NCI-H187 (cell line): Measurements from ENCODE around the gene DHX57.
"Not testable (repeated sequence)": the region's sequence is repeated elsewhere in the genome, so short reads cannot be mapped to it uniquely, and the experiment has no call there.

Experiments used
- DNase-seq, 2 experiments: peaks; one replicate each; lab custom pipeline; 2025; lab: John Stamatoyannopoulos, UW

Gene DHX57

GRCh38 chr2:38794235-38794946, 81.3 kb downstream of the DHX57 start:
- DNase-seq, result no peak

GRCh38 chr2:38793511-38793910, 82.2 kb downstream of the DHX57 start:
- DNase-seq, result no peak

DNA sequence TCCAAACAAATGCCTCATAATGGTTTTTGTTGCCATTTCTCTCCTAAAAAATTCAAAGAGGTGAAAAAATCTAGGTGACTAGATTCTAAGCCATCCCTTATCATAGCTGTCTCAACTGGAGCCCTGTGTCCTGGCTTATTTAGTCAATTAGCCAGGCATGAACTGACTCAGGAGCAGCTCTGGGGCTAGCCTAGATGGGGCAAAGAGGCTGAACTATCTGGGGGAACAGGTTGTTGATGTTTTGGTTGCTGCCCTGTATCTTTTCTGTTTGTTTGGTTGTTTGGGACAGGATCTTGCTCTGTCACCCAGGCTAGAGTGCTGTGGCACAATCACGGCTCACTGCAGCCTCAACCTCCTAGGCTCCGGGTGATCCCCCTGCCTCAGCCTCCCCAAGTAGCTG, 83.0 kb downstream of the DHX57 start:
- no peak for DNase-seq

DNA sequence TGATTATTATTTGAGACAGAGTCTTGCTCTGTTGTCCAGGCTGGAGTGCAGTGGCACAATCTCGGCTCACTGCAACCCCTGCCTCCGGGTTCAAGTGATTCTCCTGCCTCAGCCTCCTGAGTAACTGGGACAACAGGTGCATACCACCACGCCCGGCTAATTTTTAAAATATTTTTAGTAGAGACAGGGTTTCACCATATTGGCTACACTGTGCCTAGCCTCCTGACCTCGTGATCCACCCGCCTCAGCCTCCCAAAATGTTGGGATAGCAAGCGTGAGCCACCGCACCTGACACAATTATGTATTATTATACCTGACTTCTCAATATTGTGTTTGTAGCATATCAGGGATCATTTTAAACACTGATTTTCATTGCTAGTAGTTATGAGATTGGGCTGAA, 83.4 kb downstream of the DHX57 start:
- not testable (repeated sequence) for DNase-seq

- no peak for DNase-seq
Observed at GRCh38 chr2:38791744-38792143, 84.0 kb downstream of the DHX57 start.

GRCh38 chr2:38789691-38790090, 86.0 kb downstream of the DHX57 start:
- DNase-seq, result no peak

- DNase-seq, result no peak
Observed at GRCh38 chr2:38788306-38788705, 87.4 kb downstream of the DHX57 start.

GRCh38 chr2:38783586-38783985, 92.1 kb downstream of the DHX57 start:
- DNase-seq, result no peak

- DNase-seq, result no peak
Observed at GRCh38 chr2:38778687-38779082, 97.0 kb downstream of the DHX57 start.

DNA sequence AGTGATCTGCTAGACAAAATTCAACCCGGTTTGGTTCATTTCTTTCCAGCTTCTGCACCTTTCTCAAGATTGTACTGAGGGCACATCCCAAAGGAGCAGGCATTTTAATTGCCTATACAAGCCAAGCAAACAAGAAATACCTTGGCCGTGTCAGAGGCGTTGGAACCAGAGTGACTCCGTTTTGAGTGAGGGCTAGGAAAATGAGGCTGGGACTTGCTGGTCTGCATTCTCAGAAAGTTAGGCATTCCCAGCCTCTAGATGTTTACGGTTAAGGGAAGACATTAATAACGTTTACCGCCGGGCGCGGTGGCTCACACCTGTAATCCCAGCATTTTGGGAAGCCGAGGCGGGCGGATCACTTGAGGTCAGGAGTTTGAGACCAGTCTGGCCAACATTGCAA, 99.2 kb downstream of the DHX57 start:
- no peak for DNase-seq

DNA sequence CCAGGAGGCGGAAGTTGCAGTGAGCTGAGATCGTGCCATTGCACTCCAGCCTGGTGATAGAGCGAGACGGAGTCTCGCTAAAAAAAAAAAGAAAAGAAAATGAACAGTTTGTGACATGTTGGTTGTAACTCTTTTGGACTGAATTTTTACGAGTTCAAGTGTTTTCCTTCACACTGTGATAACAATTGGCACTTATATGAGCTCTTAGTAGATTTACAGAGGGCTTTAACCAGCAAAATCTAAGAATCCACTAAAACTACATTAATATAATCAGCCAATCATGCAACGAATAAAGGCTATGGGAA, 99.9 kb downstream of the DHX57 start:
- no peak for DNase-seq

DNA sequence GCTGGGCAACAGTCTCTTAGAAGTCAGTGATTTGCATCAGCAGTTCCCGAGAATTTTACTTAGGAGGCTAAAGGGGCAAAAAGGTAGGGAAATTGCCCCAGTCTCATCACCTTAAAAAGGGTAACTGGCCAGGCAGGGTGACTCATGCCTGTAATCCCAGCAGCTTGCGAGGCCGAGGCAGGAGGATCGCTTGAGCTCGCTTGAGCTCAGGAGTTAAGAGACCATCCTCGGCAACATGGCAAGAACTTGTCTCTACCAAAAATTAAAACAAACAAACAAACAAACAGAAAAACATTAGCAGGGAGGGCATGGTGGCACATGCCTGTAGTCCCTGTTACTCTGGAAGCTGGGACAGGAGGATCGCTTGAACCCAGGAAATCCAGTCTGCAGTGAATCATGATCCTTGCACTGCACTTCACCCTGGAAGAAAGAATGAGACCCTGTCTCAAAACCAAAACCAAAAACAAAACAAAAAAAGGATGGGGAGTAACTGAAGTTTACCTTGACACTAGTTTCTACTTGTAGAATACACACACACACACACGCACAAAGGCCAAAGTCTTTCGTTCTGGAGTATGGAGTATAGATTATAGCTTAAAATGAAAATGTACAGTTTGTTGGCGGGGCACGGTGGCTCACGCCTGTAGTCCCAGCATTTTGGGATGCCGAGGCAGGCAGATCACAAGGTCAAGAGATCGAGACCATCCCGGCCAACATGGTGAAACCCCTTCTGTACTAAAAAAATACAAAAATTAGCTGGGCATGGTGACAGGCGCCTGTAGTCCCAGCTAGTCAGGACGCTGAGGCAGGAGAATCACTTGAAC, 100.4 kb downstream of the DHX57 start:
- DNase-seq, result no peak

GRCh38 chr2:38771632-38772031, 104.1 kb downstream of the DHX57 start:
- DNase-seq, result no peak

DNA sequence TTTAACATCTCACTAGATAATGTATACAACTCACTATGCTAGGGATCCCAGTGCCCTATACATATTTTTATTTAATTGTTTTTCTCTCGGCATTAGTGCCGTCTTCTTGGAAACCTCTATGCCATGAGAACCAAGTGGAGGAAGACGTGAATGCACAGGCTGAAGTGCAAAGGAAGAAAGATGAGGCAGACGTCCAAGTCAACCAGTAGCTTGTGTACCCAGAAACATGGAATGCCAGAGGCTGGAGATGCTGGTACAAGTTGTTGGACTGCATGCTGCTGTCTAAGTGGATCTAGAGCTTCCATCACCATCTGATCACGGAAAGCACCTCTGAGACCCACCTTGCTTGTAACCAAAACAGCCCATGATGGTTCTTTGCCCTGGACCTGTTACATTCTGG, 110.2 kb downstream of the DHX57 start:
- no peak for DNase-seq

- DNase-seq, result no peak
Observed at GRCh38 chr2:38765149-38765548, 110.6 kb downstream of the DHX57 start.

GRCh38 chr2:38763728-38764127, 112.0 kb downstream of the DHX57 start:
- DNase-seq, result no peak

DNA sequence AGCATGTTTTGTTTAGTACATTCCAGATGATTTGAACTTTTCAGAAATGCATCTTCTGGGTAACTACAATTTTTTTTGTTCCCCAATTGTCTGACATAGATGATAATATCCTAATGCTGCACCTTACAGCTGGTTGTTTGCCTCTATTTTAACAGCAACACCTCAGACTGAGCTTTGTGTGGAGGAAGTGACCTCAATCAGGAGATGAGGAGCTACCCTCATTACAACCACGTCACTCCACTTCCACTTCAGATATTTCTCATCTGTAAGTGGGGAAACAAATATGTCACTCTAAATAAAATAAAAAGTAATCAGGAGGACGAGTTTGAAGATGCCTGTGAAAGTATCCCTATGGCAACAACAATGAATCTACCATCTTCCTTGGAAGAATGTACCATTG, 112.5 kb downstream of the DHX57 start:
- DNase-seq, result no peak

GRCh38 chr2:38755891-38756290, 119.8 kb downstream of the DHX57 start:
- not testable (repeated sequence) for DNase-seq

- DNase-seq, result no peak
Observed at GRCh38 chr2:38754506-38754905, 121.2 kb downstream of the DHX57 start.

DNA sequence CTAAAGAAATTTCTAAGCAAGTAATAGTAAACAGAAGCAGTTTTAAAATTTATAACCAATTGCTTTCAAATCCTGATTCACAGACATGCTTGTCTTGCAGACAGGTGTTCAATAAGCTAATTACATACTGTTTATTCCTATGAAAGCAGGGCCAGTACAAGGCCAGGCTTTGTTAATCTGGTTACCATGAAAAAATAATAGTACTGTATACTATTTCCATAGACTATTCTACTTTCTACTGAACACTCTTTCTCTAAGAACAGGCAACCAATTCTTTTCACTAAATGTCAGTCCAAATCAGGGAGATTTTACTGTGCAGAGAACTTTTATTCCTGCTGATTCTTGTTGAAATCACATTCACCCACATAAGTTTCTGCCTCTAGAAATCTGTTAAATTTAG, 121.7 kb downstream of the DHX57 start:
- DNase-seq, result no peak

DNA sequence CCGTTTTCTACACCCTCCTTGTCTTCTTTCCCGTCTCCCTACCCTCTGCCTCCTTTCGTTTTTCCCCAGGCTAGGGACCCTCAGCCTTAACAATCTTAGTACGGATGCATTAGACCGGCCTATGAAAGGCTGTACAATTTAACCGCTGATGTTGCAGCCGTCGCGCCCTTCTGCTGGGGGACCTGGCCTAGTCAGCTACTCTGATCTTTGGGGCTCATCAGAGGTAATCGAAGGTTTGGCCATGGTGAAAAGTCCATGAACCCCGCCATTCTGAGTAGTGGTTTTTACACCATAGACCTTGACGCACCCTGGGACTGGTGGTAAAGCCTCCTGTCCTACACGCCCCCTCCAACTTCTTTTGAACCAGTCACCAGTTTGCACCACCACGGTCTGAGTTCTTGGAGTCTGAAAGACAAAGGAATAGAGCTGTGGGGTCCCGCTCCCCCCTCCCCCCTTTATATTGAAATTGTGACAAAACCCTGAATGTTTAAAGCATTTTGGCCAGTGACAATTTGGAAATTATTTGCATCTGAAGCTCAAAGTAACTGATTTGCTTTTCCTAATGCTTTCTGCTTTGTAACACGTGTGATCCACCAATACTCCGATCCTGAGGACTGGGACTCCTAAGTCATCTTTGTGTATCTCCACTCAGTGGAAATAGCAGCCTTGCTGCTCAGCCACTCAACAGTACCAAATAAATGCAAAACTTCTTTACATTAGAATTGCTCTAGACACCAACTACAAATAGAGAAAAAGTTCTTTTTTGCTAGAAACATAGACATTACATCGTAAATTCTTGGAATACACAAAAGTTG, 123.9 kb downstream of the DHX57 start:
- no peak for DNase-seq

DNA sequence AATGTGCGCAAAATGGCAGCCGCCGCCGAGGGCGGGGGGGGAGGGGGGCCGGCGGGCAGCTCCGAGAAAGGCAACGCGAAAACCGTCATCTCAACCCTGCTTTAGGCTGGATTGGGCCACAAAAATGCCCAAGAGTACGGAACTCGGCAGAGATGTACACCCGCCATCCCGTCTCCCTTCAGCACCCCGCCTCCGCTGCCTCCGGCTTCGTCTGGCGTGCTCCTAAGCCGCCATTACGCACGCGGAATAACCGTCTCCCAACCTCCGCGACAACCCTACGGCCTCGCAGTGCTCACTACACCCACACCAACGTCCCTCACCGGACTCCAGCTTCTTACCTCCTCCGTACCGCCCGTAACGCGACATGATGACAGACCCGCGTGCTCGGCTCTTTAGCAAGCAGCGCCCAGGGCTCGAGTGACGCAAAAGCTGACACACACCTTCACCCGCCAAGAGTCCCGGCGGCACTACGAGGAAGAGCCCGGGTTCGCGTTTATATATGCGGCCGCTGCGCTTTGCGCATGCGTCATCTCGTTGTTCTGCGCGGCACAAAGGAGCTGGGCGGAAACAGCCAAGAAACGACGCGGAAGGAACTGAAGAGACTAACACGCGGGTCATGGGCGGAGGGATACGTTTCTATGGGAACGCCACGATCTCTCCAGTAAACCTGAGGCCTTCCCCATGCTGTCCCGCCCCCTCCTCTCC, 124.7 kb downstream of the DHX57 start, which contains the start of gene SRSF7:
TSS of gene SRSF7 (minus strand) at position 471 of the 705 bp plus-strand sequence. CDS start at position 366, 105 bp downstream.
- peak; percentile 97 to 99 for DNase-seq
